T-helper 1 cell treated with Interleukin-12 subunit alpha and Interleukin-12 subunit beta and Interleukin-4 antibody, amounts not matched to agents 30 ng/mL and 1 ng/mL, for 36 hours (primary cell): Measurements from ENCODE around the gene MRPL28. TPM values are rescaled to one million over a fixed set of nuclear protein-coding genes. Genes with fewer than 3 reads are reported as not detected.
"Not testable (repeated sequence)": the region's sequence is repeated elsewhere in the genome, so short reads cannot be mapped to it uniquely, and the experiment has no call there.

Experiments used
- intact Hi-C: fragments of 100-400 bp; cut with micrococcal nuclease; formaldehyde crosslinking; loops from one replicate; pipeline ENCODE4 v1.15.1; 2024
- total RNA-seq: library from RNA; stranded (reverse); gene quantifications from 2 replicates; pipeline ENCODE4 v1.2.3, GENCODE V29; 2022

Gene MRPL28
- total RNA-seq, 1 donor from 2014 or later, result 82.9 TPM

- intact Hi-C loops, result no loop called here
Measured at GRCh38 chr16:392450-393030, 22.2 kb upstream of the MRPL28 start.

- intact Hi-C loops, result loop anchor here (1.0 kb wide), 1 partner anchor 103 kb away; no protein-coding TSS in a partner anchor
Measured at GRCh38 chr16:391885-392335, 21.6 kb upstream of the MRPL28 start.

- intact Hi-C loops, result loop anchor here (10.0 kb wide), 1 partner anchor 275 kb away; the partner anchor contains the start of gene RHOT2
Measured at GRCh38 chr16:389352-389751, 19.0 kb upstream of the MRPL28 start.

GRCh38 chr16:387761-388666 lies 17.7 kb upstream of the MRPL28 start:
- intact Hi-C loops, result loop anchor here (10.0 kb wide), 1 partner anchor 277 kb away; the partner anchor contains the start of gene RHOT2

- intact Hi-C loops, result loop anchor here (10.0 kb wide), 1 partner anchor 278 kb away; the partner anchor contains the start of gene RHOT2
Measured at GRCh38 chr16:386641-387156, 16.4 kb upstream of the MRPL28 start.

- intact Hi-C loops, result loop anchor here (1.0 to 10.0 kb wide), 3 partner anchors 13 to 281 kb away; partner anchors contain the start of genes CAPN15 and RHOT2
Measured at GRCh38 chr16:383326-384051, 13.2 kb upstream of the MRPL28 start.

- intact Hi-C loops, result loop anchor here (1.0 to 10.0 kb wide), 5 partner anchors 12 to 283 kb away; partner anchors contain the start of genes AXIN1, CAPN15, DECR2 and MRPL28
Measured at GRCh38 chr16:381789-382717, 11.7 kb upstream of the MRPL28 start, which contains the start of gene PGAP6. Gene PGAP6 (minus strand): TSS chr16:381978. CDS start chr16:381821, 157 bp downstream.

- intact Hi-C loops, result loop anchor here (1.0 to 10.0 kb wide), 3 partner anchors 29 to 284 kb away; partner anchors contain the start of genes AXIN1, CAPN15 and RHOT2
Measured at GRCh38 chr16:381012-381788, 10.9 kb upstream of the MRPL28 start.

- intact Hi-C loops, result loop anchor here (1.0 to 10.0 kb wide), 3 partner anchors 28 to 284 kb away; partner anchors contain the start of genes AXIN1, CAPN15 and RHOT2
Measured at GRCh38 chr16:380762-381011, 10.3 kb upstream of the MRPL28 start.

- intact Hi-C loops, result loop anchor here (5.0 to 10.0 kb wide), 2 partner anchors 147 to 285 kb away; partner anchors contain the start of genes CAPN15 and RHOT2
Measured at GRCh38 chr16:379961-380761, 9.8 kb upstream of the MRPL28 start.

- intact Hi-C loops, result no loop called here
Measured at GRCh38 chr16:379183-379960, 9.0 kb upstream of the MRPL28 start.

GRCh38 chr16:378821-379182 lies 8.5 kb upstream of the MRPL28 start:
- intact Hi-C loops, result no loop called here

- intact Hi-C loops, result not testable (repeated sequence)
Measured at GRCh38 chr16:378113-378820, 7.9 kb upstream of the MRPL28 start.

GRCh38 chr16:377419-377951 lies 7.1 kb upstream of the MRPL28 start:
- intact Hi-C loops, result no loop called here

GRCh38 chr16:376817-377418 lies 6.6 kb upstream of the MRPL28 start:
- intact Hi-C loops, result no loop called here
